Activated T-cell treated with anti-CD3 and anti-CD28 coated beads, Interleukin-2, amount 50 U/mL, for 4 hours (primary cell): ENCODE results near the gene GRM4. TPM values are rescaled to one million over a fixed set of nuclear protein-coding genes. Genes with fewer than 3 reads are reported as not detected.

Source experiments
- ATAC-seq, 2 donors: fragments of 200-7000 bp; cut with Tn5 transposase; one replicate each; pipeline ENCODE4 v1.10.0; 2021
- DNase-seq: peaks from one replicate; pipeline ENCODE4 v3.0.0-alpha.2; 2020
- H3K27me3 Mint-ChIP-seq: one replicate; pipeline ENCODE4 v1.8.0; 2021; ENCODE audit warnings: low read depth, mixed read lengths
- H3K36me3 Mint-ChIP-seq: one replicate; pipeline ENCODE4 v1.8.0; 2022; ENCODE audit warnings: mixed read lengths; ENCODE audit not compliant: insufficient read depth
- H3K4me1 Mint-ChIP-seq: one replicate; pipeline ENCODE4 v1.8.0; 2021; ENCODE audit warnings: low read depth, mixed read lengths
- H3K4me3 Mint-ChIP-seq: one replicate; pipeline ENCODE4 v1.8.0; 2021; ENCODE audit warnings: mild to moderate bottlenecking, moderate library complexity, mixed read lengths
- H3K9me3 Mint-ChIP-seq: one replicate; pipeline ENCODE4 v1.8.0; 2021; ENCODE audit warnings: mixed read lengths
- total RNA-seq, 3 donors: library from RNA; stranded (reverse); gene quantifications; one replicate each; pipeline ENCODE4 v1.2.1, GENCODE V29; 2021

Gene GRM4
- total RNA-seq, 3 donors from 2014 or later: 0.25 to 0.29 TPM; not detected in 1

GRCh38 chr6:34115915-34116314 lies 30.0 kb downstream of the GRM4 start:
- ATAC-seq (no peak), DNase-seq (no peak)
- H3K4me3 Mint-ChIP-seq: no peak overlapping the region
- no peaks in the 10 kb centered on the region for H3K36me3 Mint-ChIP-seq
- H3K27me3 Mint-ChIP-seq: peaks cover 26% of the 10 kb centered on the region
- H3K9me3 Mint-ChIP-seq: no peaks in the 10 kb centered on the region
- H3K4me1 Mint-ChIP-seq: no peaks in the 10 kb centered on the region

GRCh38 chr6:34115403-34115795 lies 30.5 kb downstream of the GRM4 start:
- no peaks in the 10 kb centered on the region for H3K36me3 Mint-ChIP-seq
- DNase-seq (no peak), ATAC-seq (no peak)
- H3K4me1 Mint-ChIP-seq: no peaks in the 10 kb centered on the region
- no peak overlapping the region for H3K4me3 Mint-ChIP-seq
- H3K27me3 Mint-ChIP-seq: peaks cover 31% of the 10 kb centered on the region
- H3K9me3 Mint-ChIP-seq: no peaks in the 10 kb centered on the region

- Mint-ChIP-seq H3K36me3 (no peaks in the 10 kb centered on the region), H3K27me3 (peaks cover 32% of the 10 kb centered on the region), H3K4me1 (no peaks in the 10 kb centered on the region), H3K4me3 (no peak overlapping the region), H3K9me3 (no peaks in the 10 kb centered on the region)
- no peak for ATAC-seq
- no peak for DNase-seq
These were observed 31.0 kb downstream of the GRM4 start for GRCh38 chr6:34114695-34115402.

GRCh38 chr6:34113532-34113931 lies 32.4 kb downstream of the GRM4 start:
- Mint-ChIP-seq H3K4me3 (no peak overlapping the region), H3K4me1 (no peaks in the 10 kb centered on the region), H3K9me3 (no peaks in the 10 kb centered on the region), H3K27me3 (peaks cover 35% of the 10 kb centered on the region), H3K36me3 (no peaks in the 10 kb centered on the region)
- DNase-seq: no peak
- no peak for ATAC-seq

- no peak for ATAC-seq
- no peak for DNase-seq
- H3K4me3 Mint-ChIP-seq: no peak overlapping the region
- H3K27me3 Mint-ChIP-seq: peaks cover 36% of the 10 kb centered on the region
- no peaks in the 10 kb centered on the region for H3K4me1 Mint-ChIP-seq
- no peaks in the 10 kb centered on the region for H3K9me3 Mint-ChIP-seq
- no peaks in the 10 kb centered on the region for H3K36me3 Mint-ChIP-seq
These were observed 33.8 kb downstream of the GRM4 start for GRCh38 chr6:34112126-34112525.

GRCh38 chr6:34110610-34111009 lies 35.3 kb downstream of the GRM4 start:
- no peaks in the 10 kb centered on the region for H3K4me1 Mint-ChIP-seq
- DNase-seq (no peak), ATAC-seq (no peak)
- H3K4me3 Mint-ChIP-seq: no peak overlapping the region
- H3K27me3 Mint-ChIP-seq: peaks cover 39% of the 10 kb centered on the region
- no peaks in the 10 kb centered on the region for H3K36me3 Mint-ChIP-seq
- H3K9me3 Mint-ChIP-seq: no peaks in the 10 kb centered on the region

- H3K9me3 Mint-ChIP-seq: no peaks in the 10 kb centered on the region
- H3K36me3 Mint-ChIP-seq: no peaks in the 10 kb centered on the region
- DNase-seq (no peak), ATAC-seq (no peak)
- no peaks in the 10 kb centered on the region for H3K4me1 Mint-ChIP-seq
- peaks cover 23% of the 10 kb centered on the region for H3K27me3 Mint-ChIP-seq
- no peak overlapping the region for H3K4me3 Mint-ChIP-seq
These were observed 37.7 kb downstream of the GRM4 start for GRCh38 chr6:34108176-34108575.

- Mint-ChIP-seq H3K27me3 (peaks cover 20% of the 10 kb centered on the region), H3K4me1 (no peaks in the 10 kb centered on the region), H3K4me3 (no peak overlapping the region), H3K36me3 (no peaks in the 10 kb centered on the region), H3K9me3 (no peaks in the 10 kb centered on the region)
- ATAC-seq (no peak), DNase-seq (no peak)
These were observed 39.0 kb downstream of the GRM4 start for GRCh38 chr6:34106900-34107299.

GRCh38 chr6:34106421-34106820 lies 39.5 kb downstream of the GRM4 start:
- peaks cover 20% of the 10 kb centered on the region for H3K27me3 Mint-ChIP-seq
- H3K36me3 Mint-ChIP-seq: no peaks in the 10 kb centered on the region
- H3K9me3 Mint-ChIP-seq: no peaks in the 10 kb centered on the region
- H3K4me1 Mint-ChIP-seq: no peaks in the 10 kb centered on the region
- no peak overlapping the region for H3K4me3 Mint-ChIP-seq
- ATAC-seq (no peak), DNase-seq (no peak)

GRCh38 chr6:34104628-34105027 lies 41.3 kb downstream of the GRM4 start:
- Mint-ChIP-seq H3K36me3 (no peaks in the 10 kb centered on the region), H3K4me3 (no peak overlapping the region), H3K9me3 (no peaks in the 10 kb centered on the region), H3K27me3 (peaks cover 13% of the 10 kb centered on the region), H3K4me1 (no peaks in the 10 kb centered on the region)
- DNase-seq (no peak), ATAC-seq (no peak)

- no peak for DNase-seq
- Mint-ChIP-seq H3K9me3 (no peaks in the 10 kb centered on the region), H3K4me3 (no peak overlapping the region), H3K27me3 (peaks cover 15% of the 10 kb centered on the region), H3K4me1 (no peaks in the 10 kb centered on the region), H3K36me3 (no peaks in the 10 kb centered on the region)
- ATAC-seq: no peak
These were observed 41.7 kb downstream of the GRM4 start for GRCh38 chr6:34104186-34104585.

GRCh38 chr6:34103321-34103720 lies 42.6 kb downstream of the GRM4 start:
- no peak overlapping the region for H3K4me3 Mint-ChIP-seq
- peaks cover 11% of the 10 kb centered on the region for H3K27me3 Mint-ChIP-seq
- DNase-seq (no peak), ATAC-seq (no peak)
- H3K9me3 Mint-ChIP-seq: no peaks in the 10 kb centered on the region
- H3K4me1 Mint-ChIP-seq: no peaks in the 10 kb centered on the region
- no peaks in the 10 kb centered on the region for H3K36me3 Mint-ChIP-seq

- no peaks in the 10 kb centered on the region for H3K36me3 Mint-ChIP-seq
- no peaks in the 10 kb centered on the region for H3K9me3 Mint-ChIP-seq
- no peak for ATAC-seq
- DNase-seq: no peak
- no peak overlapping the region for H3K4me3 Mint-ChIP-seq
- H3K4me1 Mint-ChIP-seq: no peaks in the 10 kb centered on the region
- peaks cover 11% of the 10 kb centered on the region for H3K27me3 Mint-ChIP-seq
These were observed 43.2 kb downstream of the GRM4 start for GRCh38 chr6:34102696-34103095.

GRCh38 chr6:34102099-34102656 lies 43.7 kb downstream of the GRM4 start:
- ATAC-seq (no peak), DNase-seq (no peak)
- Mint-ChIP-seq H3K36me3 (no peaks in the 10 kb centered on the region), H3K4me1 (no peaks in the 10 kb centered on the region), H3K9me3 (no peaks in the 10 kb centered on the region), H3K27me3 (peaks cover 11% of the 10 kb centered on the region), H3K4me3 (no peak overlapping the region)

- no peak overlapping the region for H3K4me3 Mint-ChIP-seq
- no peaks in the 10 kb centered on the region for H3K36me3 Mint-ChIP-seq
- peaks cover 22% of the 10 kb centered on the region for H3K27me3 Mint-ChIP-seq
- H3K9me3 Mint-ChIP-seq: no peaks in the 10 kb centered on the region
- ATAC-seq (no peak), DNase-seq (no peak)
- no peaks in the 10 kb centered on the region for H3K4me1 Mint-ChIP-seq
These were observed 45.1 kb downstream of the GRM4 start for GRCh38 chr6:34100788-34101187.
